Fibroblast of the conjunctiva (primary cell): ENCODE results near the gene C19orf25.

Experiments used
- DNase-seq: peaks from one replicate; pipeline ENCODE4 v3.0.0-alpha.2; 2010; ENCODE audit warnings: low read depth

Gene C19orf25

GRCh38 chr19:1432507-1432887 lies 46.5 kb downstream of the C19orf25 start:
- no peak for DNase-seq

DNA sequence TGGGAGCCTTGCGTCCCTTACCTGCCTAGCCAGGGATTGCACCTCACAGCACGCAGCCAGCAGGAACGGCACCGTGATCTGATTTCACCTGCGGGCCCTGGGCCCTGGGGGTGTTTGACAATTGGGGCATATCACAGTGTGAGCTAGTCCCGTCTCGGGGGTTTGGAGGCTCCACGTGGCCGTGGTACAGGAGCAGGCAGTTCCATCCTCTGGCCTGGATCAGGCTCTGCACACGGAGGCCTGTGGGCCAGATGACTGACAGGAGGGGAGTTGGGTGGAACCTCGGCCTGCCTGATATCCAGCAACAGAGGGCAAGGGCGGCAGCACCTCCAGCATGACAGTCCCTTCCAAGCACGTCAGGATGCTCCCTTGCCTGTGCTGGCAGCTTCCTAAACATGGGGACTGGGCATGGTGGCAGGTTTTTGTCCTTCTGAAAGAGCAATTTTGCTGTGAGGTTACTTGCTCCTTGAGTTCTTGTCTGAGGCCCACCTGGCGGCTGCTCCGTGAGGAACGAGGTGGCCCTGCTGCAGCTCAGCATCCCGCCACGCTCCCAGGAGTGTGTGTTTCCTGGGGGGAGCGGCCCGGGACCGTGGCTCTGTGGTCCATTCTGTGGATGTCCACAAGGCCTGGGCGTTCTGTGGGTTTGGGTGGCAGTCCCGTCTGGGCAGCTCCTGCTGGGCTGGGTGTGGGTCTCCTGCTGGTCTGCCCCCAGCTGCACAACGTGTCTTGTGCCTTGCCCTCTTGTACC lies 47.1 kb downstream of the C19orf25 start:
- no peak for DNase-seq

GRCh38 chr19:1430246-1430645 lies 48.8 kb downstream of the C19orf25 start:
- DNase-seq, result no peak

DNA sequence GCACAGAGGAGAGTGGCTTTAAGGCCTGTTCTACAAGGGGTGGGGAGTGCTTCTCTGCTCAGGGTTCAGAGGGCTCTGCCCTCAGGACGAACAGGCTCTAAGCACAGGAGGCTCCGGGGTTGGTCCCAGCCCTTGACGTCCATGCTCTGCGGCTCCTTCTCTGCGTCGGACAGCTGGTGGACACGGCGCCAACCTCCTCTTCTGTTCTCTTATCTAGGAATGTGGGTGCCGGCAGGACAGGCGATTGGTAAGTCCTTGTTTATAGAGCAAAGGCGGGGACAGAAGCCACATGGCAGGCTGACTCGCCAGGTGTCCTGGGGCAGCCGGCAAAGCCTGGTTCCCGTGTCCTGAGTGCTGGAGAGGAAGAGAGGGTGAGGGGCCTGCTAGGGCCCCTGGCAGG lies 49.3 kb downstream of the C19orf25 start:
- no peak for DNase-seq

GRCh38 chr19:1428738-1429391 lies 50.1 kb downstream of the C19orf25 start:
- no peak for DNase-seq

- no peak for DNase-seq
Observed at GRCh38 chr19:1427221-1427920, 51.6 kb downstream of the C19orf25 start.

GRCh38 chr19:1426736-1427135 lies 52.3 kb downstream of the C19orf25 start:
- DNase-seq, result no peak

DNA sequence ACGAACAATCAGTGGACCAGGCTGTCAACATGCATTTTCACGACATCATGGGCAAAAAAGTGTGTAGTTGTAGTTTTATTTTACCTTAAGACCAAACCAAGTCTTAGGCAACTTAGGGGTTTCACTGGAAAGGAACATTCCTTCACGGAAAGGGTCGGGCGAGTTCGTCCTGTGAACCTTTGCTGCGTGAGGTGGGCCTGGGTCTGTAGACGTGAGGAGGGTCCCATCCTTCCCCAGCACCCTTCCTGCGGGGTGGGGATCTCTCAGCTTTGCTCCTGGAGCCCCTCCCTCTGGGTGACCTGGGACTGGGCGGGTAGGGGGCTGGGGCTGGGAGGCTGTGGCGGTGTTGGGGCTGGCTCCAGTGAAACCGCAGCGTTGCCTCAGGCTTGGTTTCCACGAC lies 53.1 kb downstream of the C19orf25 start:
- no peak for DNase-seq

GRCh38 chr19:1425102-1425837 lies 53.7 kb downstream of the C19orf25 start:
- no peak for DNase-seq

DNA sequence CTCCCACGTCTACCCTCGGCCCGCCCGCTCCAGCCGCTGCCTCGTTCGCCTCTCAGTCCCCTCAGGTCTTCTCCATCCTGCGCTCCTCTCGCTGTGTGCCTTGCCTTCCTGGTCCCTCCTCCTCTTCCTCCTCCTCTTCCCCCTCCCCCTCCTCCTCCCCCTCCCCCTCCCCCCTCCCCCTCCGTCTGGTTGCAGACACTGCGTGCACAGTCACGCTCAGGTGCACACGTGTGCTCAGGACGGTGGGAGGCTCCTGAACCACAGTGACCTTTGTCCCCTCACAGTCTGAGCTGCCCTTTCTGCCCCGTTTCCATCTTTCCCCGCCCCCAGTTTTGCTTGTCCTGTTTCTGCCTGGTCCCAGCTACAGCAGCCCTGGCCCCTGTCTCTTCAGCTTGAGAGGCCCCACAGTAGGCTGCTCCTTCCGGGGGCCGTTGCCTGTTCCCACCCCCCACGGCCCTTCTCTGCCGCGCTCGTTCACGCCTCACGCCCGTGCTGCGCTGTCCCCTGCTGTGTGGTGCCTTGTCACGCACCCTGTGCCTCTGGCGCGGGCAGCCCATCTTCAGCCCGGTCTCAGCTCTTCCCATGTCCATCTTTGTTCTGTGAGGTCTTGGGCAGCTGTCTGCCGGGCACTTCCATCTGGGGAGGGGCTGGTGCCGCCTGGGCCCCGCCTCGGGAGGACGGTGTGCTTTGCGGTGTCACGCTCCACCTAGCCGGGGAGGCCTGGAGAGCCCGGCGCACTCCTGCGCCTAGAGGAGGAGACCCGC lies 54.6 kb downstream of the C19orf25 start:
- DNase-seq, result no peak

- DNase-seq, result no peak
Observed at GRCh38 chr19:1423436-1424191, 55.4 kb downstream of the C19orf25 start.
